Gastroesophageal sphincter (tissue), 3 donors: ENCODE measurements around the gene FOXN1.

ENCODE experiments used
- EP300 ChIP-seq: sonication (generic); formaldehyde crosslinking; IDR thresholded peaks from one replicate; pipeline ENCODE4 v1.6.1; 2017; ENCODE audit warnings: antibody characterized with exemption, mild to moderate bottlenecking
- POLR2AphosphoS5 ChIP-seq: sonication (generic); formaldehyde crosslinking; IDR thresholded peaks from one replicate; pipeline ENCODE4 v1.6.1; 2017; ENCODE audit warnings: antibody characterized with exemption
- TF ChIP-seq, protein P1 (sequence below), 4 experiments: fragments of 200-600 bp in 2 of 4; fragments of 450-650 bp in 2 of 4; sonication (generic) in 1 of 4; IDR thresholded peaks; one replicate each; pipeline ENCODE4 v1.5.1; 2017 to 2019; ENCODE audit warnings: antibody characterized with exemption in 4 of 4, mild to moderate bottlenecking in 2 of 4, moderate library complexity in 2 of 4

DNA sequence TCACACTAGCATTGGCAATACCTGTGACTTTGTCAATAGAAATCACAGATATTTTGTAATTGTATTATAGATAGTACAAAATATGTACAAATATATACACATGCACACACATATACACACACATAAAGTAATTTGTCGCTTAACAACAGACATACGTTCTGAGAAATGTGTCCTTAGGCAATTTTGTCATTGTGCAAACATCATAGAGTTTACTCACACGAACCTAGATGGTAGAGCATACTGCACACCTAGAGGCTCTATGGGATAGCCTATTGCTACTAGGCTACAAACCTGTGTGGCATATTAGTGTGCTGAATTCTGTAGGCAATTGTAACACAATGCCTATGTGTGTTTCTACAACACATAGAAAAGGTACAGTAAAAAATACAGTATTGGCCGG is 35.3 kb downstream of the FOXN1 start:
- TF ChIP-seq, protein P1, sequence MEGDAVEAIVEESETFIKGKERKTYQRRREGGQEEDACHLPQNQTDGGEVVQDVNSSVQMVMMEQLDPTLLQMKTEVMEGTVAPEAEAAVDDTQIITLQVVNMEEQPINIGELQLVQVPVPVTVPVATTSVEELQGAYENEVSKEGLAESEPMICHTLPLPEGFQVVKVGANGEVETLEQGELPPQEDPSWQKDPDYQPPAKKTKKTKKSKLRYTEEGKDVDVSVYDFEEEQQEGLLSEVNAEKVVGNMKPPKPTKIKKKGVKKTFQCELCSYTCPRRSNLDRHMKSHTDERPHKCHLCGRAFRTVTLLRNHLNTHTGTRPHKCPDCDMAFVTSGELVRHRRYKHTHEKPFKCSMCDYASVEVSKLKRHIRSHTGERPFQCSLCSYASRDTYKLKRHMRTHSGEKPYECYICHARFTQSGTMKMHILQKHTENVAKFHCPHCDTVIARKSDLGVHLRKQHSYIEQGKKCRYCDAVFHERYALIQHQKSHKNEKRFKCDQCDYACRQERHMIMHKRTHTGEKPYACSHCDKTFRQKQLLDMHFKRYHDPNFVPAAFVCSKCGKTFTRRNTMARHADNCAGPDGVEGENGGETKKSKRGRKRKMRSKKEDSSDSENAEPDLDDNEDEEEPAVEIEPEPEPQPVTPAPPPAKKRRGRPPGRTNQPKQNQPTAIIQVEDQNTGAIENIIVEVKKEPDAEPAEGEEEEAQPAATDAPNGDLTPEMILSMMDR (IDR thresholded peaks at IDR 0.05): no peak
- TF ChIP-seq EP300 (no peak), POLR2AphosphoS5 (no peak)
